ENCODE results near the gene SMPD4. TPM values are rescaled to one million over a fixed set of nuclear protein-coding genes. Genes with fewer than 3 reads are reported as not detected.
"Not testable (repeated sequence)": the region's sequence is repeated elsewhere in the genome, so short reads cannot be mapped to it uniquely, and the experiment has no call there.

SMPD4 gene
- total RNA-seq, 1 donor from 2014 or later, result 6.8 TPM

DNA sequence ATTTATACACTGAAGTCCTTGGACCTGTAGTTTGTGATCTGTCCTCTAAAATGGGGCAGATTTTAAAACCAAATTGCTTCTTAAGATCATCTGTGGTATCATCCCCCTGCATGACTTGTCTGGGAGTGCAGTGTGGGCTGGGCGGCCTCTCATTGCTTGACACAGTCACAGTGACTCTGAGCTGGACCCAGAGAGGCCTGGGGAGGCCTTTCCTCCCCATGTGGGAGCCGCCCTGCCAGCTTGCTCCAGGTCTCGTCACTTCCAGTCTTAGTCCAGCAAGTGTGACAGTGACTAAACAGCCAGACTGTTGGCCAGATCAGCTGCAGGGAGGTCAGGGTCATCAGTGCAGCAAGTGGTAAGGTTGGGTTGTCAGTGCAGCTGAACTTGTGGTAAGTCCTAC, 21.7 kb upstream of the SMPD4 start:
- H3K4me3 ChIP-seq (ENCODE audit: low read length in 3 of 3); H3K9me3 ChIP-seq (ENCODE audit: control insufficient read depth in 3 of 3, low read length in 3 of 3); H3K27me3 ChIP-seq (ENCODE audit: control insufficient read depth in 3 of 3, insufficient read depth in 3 of 3, low read length in 3 of 3); H3K9ac ChIP-seq (ENCODE audit: low read depth in 1 of 3, low read length in 3 of 3); H3K36me3 ChIP-seq (ENCODE audit: control insufficient read depth in 3 of 3, insufficient read depth in 3 of 3, low read length in 3 of 3); H3K4me1 ChIP-seq (ENCODE audit: control insufficient read depth in 3 of 3, insufficient read depth in 3 of 3, low read length in 3 of 3); H3K27ac ChIP-seq (ENCODE audit: low read depth, low read length): not testable (repeated sequence)

- H3K4me3 ChIP-seq (ENCODE audit: low read length in 3 of 3); H3K9ac ChIP-seq (ENCODE audit: low read depth in 1 of 3, low read length in 3 of 3); H3K36me3 ChIP-seq (ENCODE audit: control insufficient read depth in 3 of 3, insufficient read depth in 3 of 3, low read length in 3 of 3); H3K4me1 ChIP-seq (ENCODE audit: control insufficient read depth in 3 of 3, insufficient read depth in 3 of 3, low read length in 3 of 3); H3K9me3 ChIP-seq (ENCODE audit: control insufficient read depth in 3 of 3, low read length in 3 of 3); H3K27ac ChIP-seq (ENCODE audit: low read depth, low read length); H3K27me3 ChIP-seq (ENCODE audit: control insufficient read depth in 3 of 3, insufficient read depth in 3 of 3, low read length in 3 of 3): not testable (repeated sequence)
These were observed 21.1 kb upstream of the SMPD4 start for GRCh38 chr2:130202518-130202917.

GRCh38 chr2:130198343-130198742, 16.9 kb upstream of the SMPD4 start, which contains the start of gene TUBA3E:
TSS of gene TUBA3E (minus strand) at chr2:130198439. CDS start at chr2:130198360, 79 bp downstream.
- H3K36me3 ChIP-seq (ENCODE audit: control insufficient read depth in 3 of 3, insufficient read depth in 3 of 3, low read length in 3 of 3), result no peaks in the 10 kb centered on the region
- H3K4me1 ChIP-seq (ENCODE audit: control insufficient read depth in 3 of 3, insufficient read depth in 3 of 3, low read length in 3 of 3), result no peaks in the 10 kb centered on the region
- no peak within 1 kb of the TSS for H3K4me3 ChIP-seq (ENCODE audit: low read length in 3 of 3)
- H3K9ac ChIP-seq (ENCODE audit: low read depth in 1 of 3, low read length in 3 of 3), result no peak within 1 kb of the TSS
- H3K27ac ChIP-seq (ENCODE audit: low read depth, low read length), result no peak within 1 kb of the TSS
- no peaks in the 10 kb centered on the region for H3K9me3 ChIP-seq (ENCODE audit: control insufficient read depth in 3 of 3, low read length in 3 of 3)
- no peaks in the 10 kb centered on the region for H3K27me3 ChIP-seq (ENCODE audit: control insufficient read depth in 3 of 3, insufficient read depth in 3 of 3, low read length in 3 of 3)

- not testable (repeated sequence) for H3K4me3 ChIP-seq (ENCODE audit: low read length in 3 of 3); H3K9me3 ChIP-seq (ENCODE audit: control insufficient read depth in 3 of 3, low read length in 3 of 3); H3K27ac ChIP-seq (ENCODE audit: low read depth, low read length); H3K36me3 ChIP-seq (ENCODE audit: control insufficient read depth in 3 of 3, insufficient read depth in 3 of 3, low read length in 3 of 3); H3K9ac ChIP-seq (ENCODE audit: low read depth in 1 of 3, low read length in 3 of 3); H3K4me1 ChIP-seq (ENCODE audit: control insufficient read depth in 3 of 3, insufficient read depth in 3 of 3, low read length in 3 of 3); H3K27me3 ChIP-seq (ENCODE audit: control insufficient read depth in 3 of 3, insufficient read depth in 3 of 3, low read length in 3 of 3)
These were observed 14.7 kb upstream of the SMPD4 start for GRCh38 chr2:130196052-130196451.

DNA sequence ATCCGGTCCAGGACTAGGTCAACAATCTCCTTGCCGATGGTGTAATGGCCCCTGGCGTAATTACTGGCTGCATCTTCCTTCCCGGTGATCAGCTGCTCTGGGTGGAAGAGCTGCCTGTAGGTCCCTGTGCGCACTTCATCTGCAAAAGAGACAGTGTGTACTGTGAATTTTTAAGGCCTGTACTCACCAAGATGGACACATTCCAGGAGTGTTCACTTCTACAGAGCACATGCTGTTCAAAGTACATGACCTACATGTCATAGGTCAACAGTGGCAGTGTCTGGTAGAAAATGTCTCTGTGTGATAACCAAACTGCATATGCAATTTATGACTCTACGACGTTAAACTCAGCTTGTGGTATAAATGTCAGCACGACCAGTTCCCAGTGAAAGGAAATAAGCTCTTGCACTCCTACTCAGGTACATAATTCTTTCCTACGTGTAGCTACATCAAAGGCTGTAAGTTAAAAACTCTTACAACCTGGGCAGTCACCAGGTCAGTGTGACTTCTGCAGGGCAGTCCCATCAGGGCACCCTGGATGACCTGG, 13.8 kb upstream of the SMPD4 start:
- H3K4me3 ChIP-seq (ENCODE audit: low read length in 3 of 3); H3K36me3 ChIP-seq (ENCODE audit: control insufficient read depth in 3 of 3, insufficient read depth in 3 of 3, low read length in 3 of 3); H3K9ac ChIP-seq (ENCODE audit: low read depth in 1 of 3, low read length in 3 of 3); H3K27ac ChIP-seq (ENCODE audit: low read depth, low read length); H3K4me1 ChIP-seq (ENCODE audit: control insufficient read depth in 3 of 3, insufficient read depth in 3 of 3, low read length in 3 of 3); H3K9me3 ChIP-seq (ENCODE audit: control insufficient read depth in 3 of 3, low read length in 3 of 3); H3K27me3 ChIP-seq (ENCODE audit: control insufficient read depth in 3 of 3, insufficient read depth in 3 of 3, low read length in 3 of 3): not testable (repeated sequence)

DNA sequence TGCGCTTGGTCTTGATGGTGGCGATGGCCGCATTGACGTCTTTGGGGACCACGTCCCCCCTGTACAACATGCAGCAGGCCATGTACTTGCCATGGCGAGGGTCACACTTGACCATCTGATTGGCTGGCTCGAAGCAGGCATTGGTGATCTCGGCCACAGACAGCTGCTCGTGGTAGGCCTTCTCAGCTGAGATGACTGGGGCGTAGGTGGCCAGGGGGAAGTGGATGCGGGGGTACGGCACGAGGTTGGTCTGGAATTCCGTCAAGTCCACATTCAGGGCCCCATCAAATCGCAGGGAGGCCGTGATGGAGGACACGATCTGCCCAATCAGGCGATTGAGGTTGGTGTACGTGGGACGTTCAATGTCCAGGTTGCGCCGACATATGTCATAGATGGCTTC, 12.4 kb upstream of the SMPD4 start:
- not testable (repeated sequence) for H3K4me1 ChIP-seq (ENCODE audit: control insufficient read depth in 3 of 3, insufficient read depth in 3 of 3, low read length in 3 of 3); H3K36me3 ChIP-seq (ENCODE audit: control insufficient read depth in 3 of 3, insufficient read depth in 3 of 3, low read length in 3 of 3); H3K4me3 ChIP-seq (ENCODE audit: low read length in 3 of 3); H3K9me3 ChIP-seq (ENCODE audit: control insufficient read depth in 3 of 3, low read length in 3 of 3); H3K9ac ChIP-seq (ENCODE audit: low read depth in 1 of 3, low read length in 3 of 3); H3K27ac ChIP-seq (ENCODE audit: low read depth, low read length); H3K27me3 ChIP-seq (ENCODE audit: control insufficient read depth in 3 of 3, insufficient read depth in 3 of 3, low read length in 3 of 3)

DNA sequence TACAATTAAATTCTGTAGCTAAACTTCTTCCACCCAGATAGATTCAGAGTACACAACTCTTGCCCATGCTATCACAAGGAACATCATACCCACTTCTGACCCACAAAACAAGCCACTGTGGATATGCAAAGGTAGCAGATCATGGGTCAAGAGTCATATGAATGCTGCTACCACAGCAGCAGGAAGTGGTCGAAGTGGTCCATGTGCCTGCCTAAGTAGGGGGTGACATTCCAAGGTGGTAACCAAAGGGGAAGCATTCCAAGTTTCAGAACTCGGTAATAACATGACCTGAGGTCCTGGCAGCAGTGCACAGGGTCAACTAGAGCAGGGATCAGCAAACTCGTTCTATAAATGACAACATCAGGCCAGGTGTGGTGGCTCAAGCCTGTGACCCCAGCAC, 11.0 kb upstream of the SMPD4 start:
- H3K9me3 ChIP-seq (ENCODE audit: control insufficient read depth in 3 of 3, low read length in 3 of 3); H3K4me3 ChIP-seq (ENCODE audit: low read length in 3 of 3); H3K27ac ChIP-seq (ENCODE audit: low read depth, low read length); H3K9ac ChIP-seq (ENCODE audit: low read depth in 1 of 3, low read length in 3 of 3); H3K4me1 ChIP-seq (ENCODE audit: control insufficient read depth in 3 of 3, insufficient read depth in 3 of 3, low read length in 3 of 3); H3K27me3 ChIP-seq (ENCODE audit: control insufficient read depth in 3 of 3, insufficient read depth in 3 of 3, low read length in 3 of 3); H3K36me3 ChIP-seq (ENCODE audit: control insufficient read depth in 3 of 3, insufficient read depth in 3 of 3, low read length in 3 of 3): not testable (repeated sequence)

DNA sequence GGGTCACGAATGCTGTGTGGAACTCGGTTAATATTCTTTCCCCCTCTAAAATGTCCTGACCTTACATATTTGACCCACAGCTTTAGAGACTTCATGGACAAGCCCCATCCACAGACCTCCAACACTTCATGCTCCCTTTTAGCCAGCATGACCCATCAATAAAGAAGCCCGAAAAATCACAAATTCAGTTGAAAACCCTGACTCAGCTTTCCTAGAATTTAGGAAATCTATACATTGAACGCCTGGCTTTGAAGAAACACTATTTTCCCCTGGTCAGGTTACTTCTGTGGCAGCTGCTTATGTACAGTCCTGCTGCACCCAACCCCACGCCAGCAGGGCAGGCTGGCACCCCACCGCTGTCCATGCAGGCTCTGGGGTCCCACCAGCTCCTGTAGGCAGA, 9.9 kb upstream of the SMPD4 start:
- not testable (repeated sequence) for H3K36me3 ChIP-seq (ENCODE audit: control insufficient read depth in 3 of 3, insufficient read depth in 3 of 3, low read length in 3 of 3); H3K4me3 ChIP-seq (ENCODE audit: low read length in 3 of 3); H3K27me3 ChIP-seq (ENCODE audit: control insufficient read depth in 3 of 3, insufficient read depth in 3 of 3, low read length in 3 of 3); H3K4me1 ChIP-seq (ENCODE audit: control insufficient read depth in 3 of 3, insufficient read depth in 3 of 3, low read length in 3 of 3); H3K9ac ChIP-seq (ENCODE audit: low read depth in 1 of 3, low read length in 3 of 3); H3K27ac ChIP-seq (ENCODE audit: low read depth, low read length); H3K9me3 ChIP-seq (ENCODE audit: control insufficient read depth in 3 of 3, low read length in 3 of 3)

DNA sequence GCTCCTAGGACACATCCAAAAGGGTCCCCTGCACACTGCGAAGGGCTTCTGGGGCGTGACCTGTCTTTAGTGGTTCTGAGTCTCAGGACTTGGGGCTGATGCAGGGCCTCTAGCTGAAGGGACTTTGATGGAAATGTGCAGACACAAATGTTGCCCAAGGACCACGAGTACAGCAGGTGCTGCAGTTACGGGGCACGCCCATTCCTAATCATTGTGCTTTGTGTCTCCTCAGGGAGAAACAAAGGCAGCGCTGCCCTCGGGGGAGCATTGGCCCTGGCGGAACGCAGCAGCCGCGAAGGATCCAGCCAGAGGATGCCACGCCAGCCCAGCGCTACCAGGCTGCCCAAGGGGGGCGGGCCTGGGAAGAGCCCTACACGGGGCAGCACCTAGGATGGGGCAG, 8.8 kb upstream of the SMPD4 start:
- no peaks in the 10 kb centered on the region for H3K4me1 ChIP-seq (ENCODE audit: control insufficient read depth in 3 of 3, insufficient read depth in 3 of 3, low read length in 3 of 3)
- H3K27ac ChIP-seq (ENCODE audit: low read depth, low read length), result no peak overlapping the region
- no peak overlapping the region for H3K4me3 ChIP-seq (ENCODE audit: low read length in 3 of 3)
- no peak overlapping the region for H3K9ac ChIP-seq (ENCODE audit: low read depth in 1 of 3, low read length in 3 of 3)
- H3K9me3 ChIP-seq (ENCODE audit: control insufficient read depth in 3 of 3, low read length in 3 of 3), result no peaks in the 10 kb centered on the region
- H3K36me3 ChIP-seq (ENCODE audit: control insufficient read depth in 3 of 3, insufficient read depth in 3 of 3, low read length in 3 of 3), result peaks cover 0 to 2% (median 0%) of the 10 kb centered on the region in 3 donors
- H3K27me3 ChIP-seq (ENCODE audit: control insufficient read depth in 3 of 3, insufficient read depth in 3 of 3, low read length in 3 of 3), result no peaks in the 10 kb centered on the region

GRCh38 chr2:130188958-130189357, 7.6 kb upstream of the SMPD4 start:
- H3K27me3 ChIP-seq (ENCODE audit: control insufficient read depth in 3 of 3, insufficient read depth in 3 of 3, low read length in 3 of 3); H3K36me3 ChIP-seq (ENCODE audit: control insufficient read depth in 3 of 3, insufficient read depth in 3 of 3, low read length in 3 of 3); H3K9me3 ChIP-seq (ENCODE audit: control insufficient read depth in 3 of 3, low read length in 3 of 3); H3K9ac ChIP-seq (ENCODE audit: low read depth in 1 of 3, low read length in 3 of 3); H3K27ac ChIP-seq (ENCODE audit: low read depth, low read length); H3K4me3 ChIP-seq (ENCODE audit: low read length in 3 of 3); H3K4me1 ChIP-seq (ENCODE audit: control insufficient read depth in 3 of 3, insufficient read depth in 3 of 3, low read length in 3 of 3): not testable (repeated sequence)

All from skeletal muscle tissue (tissue), 4 donors.